Loucy (cell line): ENCODE results near the gene MYCT1.

ENCODE experiments used
- EZH2phosphoT487 ChIP-seq: fragments of 200-600 bp; IDR thresholded peaks from 2 replicates; pipeline ENCODE4 v1.6.1; 2018; ENCODE audit warnings: antibody characterized with exemption, mild to moderate bottlenecking, moderate library complexity, borderline replicate concordance
- TF ChIP-seq, protein P1 (sequence below): fragments of 200-600 bp; sonication (generic); conservative IDR thresholded peaks from 2 replicates; pipeline ENCODE4 v1.5.1; 2014; ENCODE audit warnings: mild to moderate bottlenecking, antibody characterized with exemption, low read length

- TF ChIP-seq, protein P1, sequence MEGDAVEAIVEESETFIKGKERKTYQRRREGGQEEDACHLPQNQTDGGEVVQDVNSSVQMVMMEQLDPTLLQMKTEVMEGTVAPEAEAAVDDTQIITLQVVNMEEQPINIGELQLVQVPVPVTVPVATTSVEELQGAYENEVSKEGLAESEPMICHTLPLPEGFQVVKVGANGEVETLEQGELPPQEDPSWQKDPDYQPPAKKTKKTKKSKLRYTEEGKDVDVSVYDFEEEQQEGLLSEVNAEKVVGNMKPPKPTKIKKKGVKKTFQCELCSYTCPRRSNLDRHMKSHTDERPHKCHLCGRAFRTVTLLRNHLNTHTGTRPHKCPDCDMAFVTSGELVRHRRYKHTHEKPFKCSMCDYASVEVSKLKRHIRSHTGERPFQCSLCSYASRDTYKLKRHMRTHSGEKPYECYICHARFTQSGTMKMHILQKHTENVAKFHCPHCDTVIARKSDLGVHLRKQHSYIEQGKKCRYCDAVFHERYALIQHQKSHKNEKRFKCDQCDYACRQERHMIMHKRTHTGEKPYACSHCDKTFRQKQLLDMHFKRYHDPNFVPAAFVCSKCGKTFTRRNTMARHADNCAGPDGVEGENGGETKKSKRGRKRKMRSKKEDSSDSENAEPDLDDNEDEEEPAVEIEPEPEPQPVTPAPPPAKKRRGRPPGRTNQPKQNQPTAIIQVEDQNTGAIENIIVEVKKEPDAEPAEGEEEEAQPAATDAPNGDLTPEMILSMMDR = no peak
- no peak for TF ChIP-seq EZH2phosphoT487
Observed at GRCh38 chr6:152765331-152765730, 67.6 kb downstream of the MYCT1 start.
